IPS-18a (cell line): ENCODE data around the gene TIGD3.
"Not testable (repeated sequence)": the region's sequence is repeated elsewhere in the genome, so short reads cannot be mapped to it uniquely, and the experiment has no call there.

Experiments
- H3K27ac ChIP-seq: one replicate; pipeline ENCODE4 v1.5.1; 2013; ENCODE audit warnings: low read length
- H3K27me3 ChIP-seq: one replicate; pipeline ENCODE4 v1.6.1; 2013; ENCODE audit warnings: mild to moderate bottlenecking, low read length; ENCODE audit not compliant: control insufficient read depth, insufficient read depth
- H3K36me3 ChIP-seq: one replicate; pipeline ENCODE4 v1.6.1; 2013; ENCODE audit warnings: low read depth, low read length; ENCODE audit not compliant: control insufficient read depth
- H3K4me1 ChIP-seq: one replicate; pipeline ENCODE4 v1.6.1; 2013; ENCODE audit warnings: low read depth, low read length; ENCODE audit not compliant: control insufficient read depth
- H3K4me3 ChIP-seq: one replicate; pipeline ENCODE4 v1.5.1; 2013; ENCODE audit warnings: low read length
- H3K9ac ChIP-seq: one replicate; pipeline ENCODE4 v1.6.1; 2013; ENCODE audit warnings: mild to moderate bottlenecking, low read length, moderate library complexity
- H3K9me3 ChIP-seq: one replicate; pipeline ENCODE4 v1.6.1; 2013; ENCODE audit warnings: low read depth, low read length; ENCODE audit not compliant: control insufficient read depth

The TIGD3 gene

DNA sequence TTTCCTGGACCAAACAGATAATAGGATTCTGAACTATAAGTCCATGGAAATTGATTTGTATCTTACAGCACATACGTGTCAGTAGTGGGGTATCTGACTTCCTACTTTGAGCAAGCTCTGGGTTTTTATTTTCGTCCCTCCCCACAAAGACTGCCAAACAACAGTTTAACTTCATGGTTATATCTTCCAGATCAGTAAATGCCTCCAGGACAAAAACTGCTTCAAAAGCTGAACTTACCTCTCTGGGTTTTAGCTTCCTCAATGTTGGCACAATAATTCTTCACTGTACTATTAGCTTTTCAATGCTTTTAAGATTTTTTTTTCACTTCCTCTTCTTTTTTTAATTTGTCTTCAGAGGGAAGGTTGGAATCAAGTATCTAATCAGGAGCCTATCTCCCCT lies 25.1 kb upstream of the TIGD3 start:
- no peak overlapping the region for H3K27ac ChIP-seq
- H3K4me3 ChIP-seq, result no peak overlapping the region
- H3K36me3 ChIP-seq, result no peaks in the 10 kb centered on the region
- H3K4me1 ChIP-seq, result no peaks in the 10 kb centered on the region
- no peak overlapping the region for H3K9ac ChIP-seq
- no peaks in the 10 kb centered on the region for H3K9me3 ChIP-seq
- no peaks in the 10 kb centered on the region for H3K27me3 ChIP-seq

DNA sequence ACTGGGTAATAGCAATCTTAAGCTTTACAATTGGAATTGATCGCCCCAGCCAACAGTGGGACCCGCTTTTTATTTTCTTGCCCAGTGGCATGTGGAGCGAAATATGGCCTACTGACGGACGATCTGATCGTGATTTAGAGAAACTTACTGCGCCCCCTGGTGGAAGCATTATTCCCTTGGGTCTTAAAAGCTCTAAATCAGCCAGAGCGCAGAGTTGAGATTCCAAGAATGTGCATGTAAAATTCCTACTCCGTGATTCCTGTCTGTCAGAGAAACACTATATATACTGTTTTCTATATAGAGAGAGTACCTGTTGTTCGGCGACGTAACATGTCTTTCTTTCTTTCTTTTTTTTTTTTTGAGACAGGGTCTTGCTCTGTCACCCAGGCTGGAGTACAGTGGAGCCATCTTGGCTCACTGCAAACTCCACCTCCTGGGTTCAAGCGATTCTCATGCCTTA lies 24.6 kb upstream of the TIGD3 start:
- H3K27me3 ChIP-seq, result no peaks in the 10 kb centered on the region
- peaks cover 2% of the 10 kb centered on the region for H3K4me1 ChIP-seq
- H3K27ac ChIP-seq, result no peak overlapping the region
- H3K4me3 ChIP-seq, result no peak overlapping the region
- no peaks in the 10 kb centered on the region for H3K9me3 ChIP-seq
- H3K36me3 ChIP-seq, result no peaks in the 10 kb centered on the region
- H3K9ac ChIP-seq, result no peak overlapping the region

DNA sequence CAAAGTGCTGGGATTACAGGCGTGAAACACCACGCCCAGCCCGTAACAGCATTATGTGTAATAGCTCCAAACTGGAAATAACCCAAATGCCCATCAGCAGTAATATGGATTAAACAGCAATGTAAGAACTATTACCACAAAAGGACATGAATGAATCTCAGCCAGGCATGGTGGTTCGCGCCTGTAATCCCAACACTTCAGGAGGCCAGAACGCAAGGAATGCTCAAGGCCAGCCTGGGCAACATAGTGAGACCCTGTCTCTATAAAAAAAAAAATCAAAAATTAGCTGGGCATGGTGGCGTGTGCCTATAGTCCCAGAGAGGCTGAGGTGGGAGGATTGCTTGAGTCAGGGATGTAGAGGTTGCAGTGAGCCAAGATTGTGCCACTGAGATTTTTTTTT lies 24.0 kb upstream of the TIGD3 start:
- H3K9ac ChIP-seq, result no peak overlapping the region
- H3K9me3 ChIP-seq, result no peaks in the 10 kb centered on the region
- no peak overlapping the region for H3K27ac ChIP-seq
- no peaks in the 10 kb centered on the region for H3K36me3 ChIP-seq
- H3K27me3 ChIP-seq, result no peaks in the 10 kb centered on the region
- H3K4me3 ChIP-seq, result no peak overlapping the region
- peaks cover 7% of the 10 kb centered on the region for H3K4me1 ChIP-seq

DNA sequence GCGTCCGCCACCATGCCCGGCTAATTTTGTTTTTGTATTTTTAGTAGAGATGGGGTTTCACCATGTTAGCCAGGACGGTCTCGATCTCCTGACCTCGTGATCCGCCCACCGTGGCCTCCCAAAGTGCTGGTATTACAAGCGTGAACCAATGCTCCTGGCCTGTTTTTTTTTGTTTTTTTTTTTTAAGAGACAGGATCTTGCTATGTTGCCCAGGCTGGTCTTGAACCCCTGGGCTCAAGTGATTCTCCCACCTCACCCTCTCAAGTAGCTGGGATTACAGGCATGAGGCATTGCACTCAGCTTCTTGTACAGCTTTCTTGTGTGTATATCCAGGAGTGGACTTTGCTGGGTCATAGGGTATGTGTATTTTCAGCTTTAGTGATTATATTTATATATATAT lies 22.0 kb upstream of the TIGD3 start:
- H3K27ac ChIP-seq, H3K36me3 ChIP-seq, H3K27me3 ChIP-seq, H3K9me3 ChIP-seq, H3K4me3 ChIP-seq, H3K9ac ChIP-seq, H3K4me1 ChIP-seq: not testable (repeated sequence)

DNA sequence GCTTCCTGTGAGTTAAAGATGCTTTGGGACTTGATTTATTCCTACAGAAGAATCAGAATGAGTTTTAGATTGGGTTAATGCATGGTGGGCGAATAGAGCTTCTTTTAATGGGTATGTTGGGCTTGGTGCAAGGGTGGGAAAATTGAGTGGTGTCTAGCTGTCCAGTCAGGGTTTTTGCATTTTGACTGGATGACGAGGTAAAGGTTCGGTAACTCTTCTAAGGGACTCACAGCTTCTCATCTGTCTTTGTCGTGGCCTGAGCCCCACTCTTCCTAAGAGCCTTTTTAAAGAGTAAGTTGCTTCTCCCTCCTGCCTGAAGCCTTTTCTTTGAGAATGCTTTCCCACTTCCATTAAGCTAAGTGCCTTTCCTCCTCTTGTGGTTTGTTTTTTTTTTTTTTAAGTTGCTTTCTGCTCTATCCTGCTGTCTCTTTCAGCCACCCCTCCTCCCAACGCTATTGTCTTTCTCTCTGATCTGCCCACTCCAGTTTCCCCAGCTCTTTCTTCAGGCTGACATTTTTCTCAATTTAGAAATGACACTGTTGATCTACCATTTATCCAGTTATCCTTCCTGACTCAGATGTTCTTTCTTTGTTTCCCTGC lies 19.8 kb upstream of the TIGD3 start:
- Histone ChIP-seq H3K4me3 (peak overlapping the region; percentile 84), H3K4me1 (peaks cover 7% of the 10 kb centered on the region), H3K9me3 (no peaks in the 10 kb centered on the region), H3K27ac (no peak overlapping the region), H3K9ac (peak overlapping the region; percentile 86), H3K36me3 (no peaks in the 10 kb centered on the region), H3K27me3 (no peaks in the 10 kb centered on the region)

DNA sequence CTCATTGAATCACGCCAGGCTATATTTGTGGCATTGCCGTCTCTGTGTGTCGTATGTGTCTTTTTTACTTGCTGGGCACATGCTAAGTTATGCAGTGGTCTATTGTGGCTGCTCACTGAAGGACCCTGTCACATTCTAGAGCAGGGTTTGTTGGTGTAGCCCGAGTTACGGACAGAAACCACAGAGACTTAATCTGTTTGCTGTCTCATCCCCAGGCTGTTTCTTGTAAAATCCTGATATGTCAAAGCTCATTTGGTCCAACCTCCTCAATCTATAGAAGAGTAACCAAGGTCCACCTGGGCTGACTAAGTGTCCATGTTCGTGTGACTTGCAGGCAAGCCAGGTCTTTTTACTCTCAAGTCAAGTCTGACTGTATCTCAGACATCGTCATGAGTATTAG lies 15.9 kb upstream of the TIGD3 start:
- no peak overlapping the region for H3K9ac ChIP-seq
- peaks cover 7% of the 10 kb centered on the region for H3K4me1 ChIP-seq
- no peak overlapping the region for H3K27ac ChIP-seq
- H3K4me3 ChIP-seq, result no peak overlapping the region
- no peaks in the 10 kb centered on the region for H3K9me3 ChIP-seq
- no peaks in the 10 kb centered on the region for H3K27me3 ChIP-seq
- H3K36me3 ChIP-seq, result peaks cover 32% of the 10 kb centered on the region

DNA sequence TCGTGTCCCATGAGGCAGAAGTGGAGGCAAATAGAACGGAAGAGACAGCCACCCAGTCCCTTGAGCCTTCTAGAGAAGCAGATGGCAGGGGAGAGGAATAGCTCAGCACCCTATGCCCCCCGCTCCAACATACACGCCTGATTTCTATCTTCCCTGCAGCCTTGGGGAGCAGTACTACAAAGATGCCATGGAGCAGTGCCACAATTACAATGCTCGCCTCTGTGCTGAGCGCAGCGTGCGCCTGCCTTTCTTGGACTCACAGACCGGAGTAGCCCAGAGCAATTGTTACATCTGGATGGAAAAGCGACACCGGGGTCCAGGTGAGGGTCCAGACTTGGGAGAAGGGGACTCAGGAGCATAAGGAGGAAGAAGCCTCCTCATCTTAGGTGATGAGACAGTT lies 14.3 kb upstream of the TIGD3 start:
- H3K4me3 ChIP-seq, result no peak overlapping the region
- H3K27ac ChIP-seq, result no peak overlapping the region
- H3K4me1 ChIP-seq, result peaks cover 2% of the 10 kb centered on the region
- no peak overlapping the region for H3K9ac ChIP-seq
- H3K27me3 ChIP-seq, result no peaks in the 10 kb centered on the region
- no peaks in the 10 kb centered on the region for H3K9me3 ChIP-seq
- peaks cover 46% of the 10 kb centered on the region for H3K36me3 ChIP-seq

DNA sequence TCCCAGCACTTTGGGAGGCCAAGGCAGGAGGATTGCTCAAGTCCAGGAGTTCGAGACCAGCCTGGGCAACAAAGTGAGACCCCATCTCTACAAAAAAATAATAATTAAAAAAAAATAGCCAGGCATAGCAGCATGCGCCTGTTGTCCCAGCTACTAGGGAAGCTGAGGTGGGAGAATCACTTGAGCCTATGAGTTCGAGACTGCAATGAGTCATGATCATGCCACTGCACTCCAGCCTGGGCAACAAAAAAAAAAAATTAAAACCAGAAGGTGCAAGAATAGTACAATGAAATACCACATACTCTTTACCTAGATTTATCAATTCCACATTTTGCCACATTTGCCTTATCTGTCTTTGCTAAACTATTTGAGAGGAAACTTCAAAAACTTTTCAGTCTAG lies 12.7 kb upstream of the TIGD3 start:
- Histone ChIP-seq H3K36me3 (peaks cover 61% of the 10 kb centered on the region), H3K4me3 (no peak overlapping the region), H3K4me1 (no peaks in the 10 kb centered on the region), H3K9ac (no peak overlapping the region), H3K27me3 (no peaks in the 10 kb centered on the region), H3K9me3 (no peaks in the 10 kb centered on the region), H3K27ac (no peak overlapping the region)

DNA sequence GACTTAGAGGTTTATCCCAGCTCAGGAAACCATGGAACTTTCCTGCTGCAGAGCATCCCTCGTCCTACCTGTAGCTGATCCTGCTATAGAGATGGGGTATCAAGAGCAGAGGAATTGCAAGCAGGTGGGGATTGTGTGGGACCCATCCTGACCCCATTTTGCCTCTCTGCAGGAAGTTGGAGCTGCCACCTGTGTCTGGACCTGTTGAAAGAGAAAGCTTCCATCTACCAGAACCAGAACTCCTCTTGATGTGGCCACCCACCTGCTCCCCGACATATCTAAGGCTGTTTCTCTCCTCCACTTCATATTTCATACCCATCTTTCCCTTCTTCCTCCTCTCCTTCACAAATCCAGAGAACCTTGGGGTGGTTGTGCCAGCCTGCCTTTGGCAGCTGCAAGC lies 3.0 kb upstream of the TIGD3 start:
- no peaks in the 10 kb centered on the region for H3K9me3 ChIP-seq
- H3K27me3 ChIP-seq, result peaks cover 13% of the 10 kb centered on the region
- no peak overlapping the region for H3K9ac ChIP-seq
- no peak overlapping the region for H3K4me3 ChIP-seq
- H3K36me3 ChIP-seq, result peaks cover 43% of the 10 kb centered on the region
- H3K27ac ChIP-seq, result no peak overlapping the region
- peaks cover 7% of the 10 kb centered on the region for H3K4me1 ChIP-seq

DNA sequence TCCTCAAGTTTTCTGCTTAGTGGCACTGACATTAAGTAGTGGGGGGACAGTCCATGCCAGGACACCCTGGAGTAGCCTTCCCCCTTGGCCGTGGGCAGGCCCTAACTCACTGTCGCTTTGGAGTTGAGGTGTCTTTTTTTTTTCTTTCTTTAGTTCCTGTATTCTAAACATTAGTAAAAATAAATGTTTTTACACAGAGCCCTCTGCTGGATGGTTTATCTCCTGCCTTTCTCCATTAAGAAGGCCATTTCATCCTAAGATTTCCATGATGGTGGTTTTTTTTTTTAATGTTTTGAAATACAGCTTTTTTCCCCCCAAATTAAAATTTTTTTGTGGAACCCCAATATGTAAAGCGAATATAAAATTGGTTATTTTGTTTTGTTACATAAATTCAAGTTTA lies 1.8 kb upstream of the TIGD3 start:
- Histone ChIP-seq H3K9ac (no peak overlapping the region), H3K9me3 (no peaks in the 10 kb centered on the region), H3K27ac (no peak overlapping the region), H3K4me3 (no peak overlapping the region), H3K36me3 (peaks cover 40% of the 10 kb centered on the region), H3K27me3 (peaks cover 24% of the 10 kb centered on the region), H3K4me1 (peaks cover 7% of the 10 kb centered on the region)

DNA sequence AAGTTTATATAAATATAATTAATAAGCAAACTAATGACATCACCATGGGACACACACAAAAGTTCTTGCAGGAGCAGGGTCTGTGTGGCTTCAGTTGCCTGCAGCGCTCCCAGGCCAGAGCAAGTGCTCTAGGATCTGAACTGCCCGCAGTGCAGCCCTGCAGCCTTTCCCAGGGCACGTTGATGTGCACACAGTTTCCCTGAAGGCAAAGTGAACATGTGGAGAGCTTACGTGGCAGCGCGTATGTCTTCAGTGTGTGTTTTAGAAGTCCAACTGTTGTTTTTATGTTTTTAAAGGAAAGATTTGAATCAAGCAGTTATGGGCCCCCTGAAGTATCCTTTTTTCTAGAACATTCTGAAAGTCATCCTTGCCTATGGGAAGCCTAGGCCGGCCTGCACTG lies 1.2 kb upstream of the TIGD3 start:
- Histone ChIP-seq H3K9me3 (no peaks in the 10 kb centered on the region), H3K9ac (no peak overlapping the region), H3K27me3 (peaks cover 24% of the 10 kb centered on the region), H3K4me1 (peaks cover 7% of the 10 kb centered on the region), H3K36me3 (peaks cover 34% of the 10 kb centered on the region), H3K27ac (no peak overlapping the region), H3K4me3 (peak overlapping the region; percentile 74)

DNA sequence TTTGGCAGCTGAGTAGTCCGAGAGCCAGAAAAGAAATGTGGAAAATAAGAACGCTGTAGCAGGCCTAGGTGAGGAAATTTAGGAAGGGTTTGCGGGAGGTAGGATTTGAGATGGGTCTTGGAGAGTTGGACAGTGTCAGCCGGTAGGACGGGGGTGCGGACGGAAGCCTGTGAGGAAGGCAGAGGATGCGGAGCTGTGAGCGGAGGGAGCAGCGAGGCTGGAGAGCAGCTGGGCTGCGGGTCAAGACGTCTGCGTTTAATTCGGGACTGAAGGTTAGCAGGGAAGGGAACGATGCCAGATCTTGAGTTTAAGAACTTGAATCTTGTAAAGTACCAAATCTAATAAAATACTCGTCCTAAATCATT lies 669 bp upstream of the TIGD3 start:
- H3K36me3 ChIP-seq, result peaks cover 29% of the 10 kb centered on the region
- H3K9me3 ChIP-seq, result no peaks in the 10 kb centered on the region
- peaks cover 7% of the 10 kb centered on the region for H3K4me1 ChIP-seq
- peaks cover 24% of the 10 kb centered on the region for H3K27me3 ChIP-seq
- no peak overlapping the region for H3K27ac ChIP-seq
- peak overlapping the region; percentile 74 for H3K4me3 ChIP-seq
- H3K9ac ChIP-seq, result peak overlapping the region; percentile 53
